PC-3 (cell line): ENCODE measurements around the gene GPR119. TPM values are rescaled to one million over a fixed set of nuclear protein-coding genes. Genes with fewer than 3 reads are reported as not detected.
"Not testable (repeated sequence)": the region's sequence is repeated elsewhere in the genome, so short reads cannot be mapped to it uniquely, and the experiment has no call there.

Experiments used
- ATAC-seq: fragments of 200-7000 bp; cut with Tn5 transposase; 2 replicates; pipeline ENCODE4 v1.9.1; 2020; ENCODE audit warnings: mild to moderate bottlenecking, moderate library complexity
- BruUV-seq: library from RNA; stranded (reverse); fragments of 400-500 nt; replicated peaks from 2 replicates; lab custom pipeline; 2021; lab: Mats Ljungman, UMichigan
- CTCF ChIA-PET: fragments of 300-600 bp; sonication (Branson Sonifier 250); formaldehyde crosslinking; loops from one replicate; lab custom pipeline; 2022; ENCODE audit warnings: antibody characterized with exemption; lab: Charles Lee
- POLR2A ChIA-PET: fragments of 300-600 bp; sonication (Branson Sonifier 250); formaldehyde crosslinking; loops from one replicate; lab custom pipeline; 2022; ENCODE audit warnings: antibody characterized with exemption; ENCODE audit not compliant: unreplicated experiment; lab: Charles Lee
- DNase-seq: peaks from one replicate; pipeline ENCODE4 v3.0.0-alpha.2; 2015
- H2AFZ ChIP-seq: fragments of 300-600 bp; sonication (generic); 2 replicates; pipeline ENCODE4 v1.6.0; 2016; ENCODE audit warnings: antibody characterized with exemption, low read length
- H3F3A ChIP-seq: fragments of 300-600 bp; sonication (generic); one replicate; pipeline ENCODE4 v1.6.0; 2017; ENCODE audit warnings: antibody characterized with exemption, low read length, control low read depth, mild to moderate bottlenecking; ENCODE audit not compliant: unreplicated experiment
- H3K27ac ChIP-seq: fragments of 300-600 bp; sonication (generic); 2 replicates; pipeline ENCODE4 v1.5.1; 2016; ENCODE audit warnings: mild to moderate bottlenecking, low read length
- H3K27me3 ChIP-seq: fragments of 300-600 bp; sonication (generic); 2 replicates; pipeline ENCODE4 v1.6.1; 2016; ENCODE audit warnings: low read length, mixed read lengths
- H3K36me3 ChIP-seq: fragments of 300-600 bp; sonication (generic); 2 replicates; pipeline ENCODE4 v1.6.1; 2016; ENCODE audit warnings: low read depth, mixed run types, low read length, mixed read lengths
- H3K4me1 ChIP-seq: fragments of 300-600 bp; sonication (generic); 2 replicates; pipeline ENCODE4 v1.5.1; 2016; ENCODE audit warnings: low read length; ENCODE audit not compliant: insufficient read depth
- H3K4me2 ChIP-seq: fragments of 300-600 bp; sonication (generic); 2 replicates; pipeline ENCODE4 v1.6.0; 2016; ENCODE audit warnings: low read length
- H3K4me3 ChIP-seq: fragments of 300-600 bp; sonication (generic); 2 replicates; pipeline ENCODE4 v1.5.1; 2016; ENCODE audit warnings: mild to moderate bottlenecking, low read length, mixed read lengths
- H3K79me2 ChIP-seq: fragments of 300-600 bp; sonication (generic); 2 replicates; pipeline ENCODE4 v1.6.1; 2017; ENCODE audit warnings: low read length, mixed read lengths
- H3K9ac ChIP-seq: fragments of 300-600 bp; sonication (generic); 2 replicates; pipeline ENCODE4 v1.6.0; 2016; ENCODE audit warnings: mild to moderate bottlenecking, low read length
- H3K9me2 ChIP-seq: fragments of 300-600 bp; sonication (generic); replicated peaks from 2 replicates; pipeline ENCODE4 v1.6.1; 2016; ENCODE audit warnings: mixed run types, low read length, mixed read lengths
- H3K9me3 ChIP-seq: fragments of 300-600 bp; sonication (generic); 2 replicates; pipeline ENCODE4 v1.6.1; 2016; ENCODE audit warnings: low read length, mixed read lengths
- H4K20me1 ChIP-seq: fragments of 300-600 bp; sonication (generic); 2 replicates; pipeline ENCODE4 v1.6.1; 2016; ENCODE audit warnings: low read length, mixed read lengths
- CTCF ChIP-seq: fragments of 300-600 bp; sonication (generic); conservative IDR thresholded peaks from 2 replicates; pipeline ENCODE4 v1.5.1; 2017; ENCODE audit warnings: antibody characterized with exemption, low read depth, mild to moderate bottlenecking, low read length
- EZH2 ChIP-seq: fragments of 300-600 bp; sonication (generic); IDR thresholded peaks from one replicate; pipeline ENCODE4 v1.6.1; 2017; ENCODE audit warnings: antibody characterized with exemption, mild to moderate bottlenecking, low read length; ENCODE audit not compliant: unreplicated experiment
- EZH2phosphoT487 ChIP-seq: fragments of 300-600 bp; sonication (generic); IDR thresholded peaks from 2 replicates; pipeline ENCODE4 v1.6.1; 2018; ENCODE audit warnings: mild to moderate bottlenecking, antibody characterized with exemption, low read length, borderline replicate concordance
- intact Hi-C: fragments of 100-400 bp; cut with micrococcal nuclease; formaldehyde crosslinking; loops from 2 replicates; pipeline ENCODE4 v1.9.0; 2023
- total RNA-seq: library from RNA; depleted of rRNA; stranded (reverse); fragments of >200 nt; gene quantifications from 2 replicates; pipeline ENCODE4 v1.2.3, GENCODE V29; 2014; rRNA removed

The GPR119 gene
- total RNA-seq, 1 experiment from 2014 or later: not detected

GRCh38 chrX:130339408-130340222, 45.9 kb downstream of the GPR119 start, which contains the start of gene SLC25A14:
Gene SLC25A14 (plus strand): TSS chrX:130339919. CDS start chrX:130340279, 360 bp downstream.
- Histone ChIP-seq H3K4me2 (peak within 1 kb of the TSS; percentile 94), H3K27me3 (no peaks in the 10 kb centered on the region), H3K9me3 (no peaks in the 10 kb centered on the region), H3K9me2 (no peaks in the 10 kb centered on the region), H3K9ac (peak within 1 kb of the TSS; percentile 91), H3K4me3 (peak within 1 kb of the TSS; percentile 98), H3K36me3 (no peaks in the 10 kb centered on the region), H3K4me1 (peaks cover 9% of the 10 kb centered on the region; the same call in 1 of the 2 replicates), H3K79me2 (no peaks in the 10 kb centered on the region), H4K20me1 (no peaks in the 10 kb centered on the region), H2AFZ (peak within 1 kb of the TSS; percentile 100), H3K27ac (peak within 1 kb of the TSS; percentile 26; the same call in 1 of the 2 replicates), H3F3A (no peaks in the 10 kb centered on the region)
- intact Hi-C loops: loop anchor here (1.0 kb wide), 1 partner anchor 71 kb away; the partner anchor contains the start of gene ZNF280C
- ChIA-PET POLR2A (no interaction called here), CTCF (no interaction called here)
- TF ChIP-seq EZH2phosphoT487 (no peak), CTCF (no peak), EZH2 (no peak)
- ATAC-seq (peak; percentile 99), DNase-seq (peak; percentile 81)
- BruUV-seq: no TSS peak

GRCh38 chrX:130338869-130339268, 46.6 kb downstream of the GPR119 start:
- H3K36me3 ChIP-seq, ATAC-seq, H3K4me1 ChIP-seq, H3K9me2 ChIP-seq, H3K79me2 ChIP-seq, BruUV-seq, H3F3A ChIP-seq, H4K20me1 ChIP-seq, H3K27me3 ChIP-seq, H3K27ac ChIP-seq, POLR2A ChIA-PET, DNase-seq, H3K9me3 ChIP-seq, CTCF ChIA-PET: not testable (repeated sequence)
- peak overlapping the region; percentile 91 for H3K9ac ChIP-seq
- H2AFZ ChIP-seq: peak overlapping the region; percentile 100
- H3K4me2 ChIP-seq: peak overlapping the region; percentile 94
- intact Hi-C loops: loop anchor here (1.0 kb wide), 1 partner anchor 71 kb away; the partner anchor contains the start of gene ZNF280C
- H3K4me3 ChIP-seq: peak overlapping the region; percentile 98

GRCh38 chrX:130336531-130336930, 48.9 kb downstream of the GPR119 start:
- H3K9ac ChIP-seq: no peak overlapping the region
- H3K9me2 ChIP-seq: no peaks in the 10 kb centered on the region
- TF ChIP-seq EZH2: no peak
- TF ChIP-seq EZH2phosphoT487: no peak
- no peak for TF ChIP-seq CTCF
- H2AFZ ChIP-seq: no peak overlapping the region
- intact Hi-C loops: no loop called here
- H3F3A ChIP-seq: no peaks in the 10 kb centered on the region
- H4K20me1 ChIP-seq: no peaks in the 10 kb centered on the region
- no peak overlapping the region for H3K27ac ChIP-seq
- no peaks in the 10 kb centered on the region for H3K36me3 ChIP-seq
- no peak for DNase-seq
- BruUV-seq: no TSS peak
- no peaks in the 10 kb centered on the region for H3K9me3 ChIP-seq
- H3K4me2 ChIP-seq: no peak overlapping the region
- no peaks in the 10 kb centered on the region for H3K27me3 ChIP-seq
- ChIA-PET CTCF (no interaction called here), POLR2A (no interaction called here)
- peaks cover 9% of the 10 kb centered on the region; the same call in 1 of the 2 replicates for H3K4me1 ChIP-seq
- ATAC-seq: no peak
- no peaks in the 10 kb centered on the region for H3K79me2 ChIP-seq
- no peak overlapping the region for H3K4me3 ChIP-seq

Other genes starting within 250 kb of the GPR119 start
- 51.8 and 57.7 TPM in 2 replicates for gene AIFM1, start 219.8 kb downstream of the GPR119 start, total RNA-seq
- not detected in 2 replicates for gene RAB33A, start 213.7 kb downstream of the GPR119 start, total RNA-seq
- gene ZNF280C, start 116.8 kb downstream of the GPR119 start, total RNA-seq: 4.6 and 5.2 TPM in 2 replicates
- gene SLC25A14, start 45.8 kb downstream of the GPR119 start, total RNA-seq: 12.5 and 20.4 TPM in 2 replicates
- gene RBMX2, start 16.3 kb upstream of the GPR119 start, total RNA-seq: 26.7 and 31.6 TPM in 2 replicates